ENCODE measurements around the gene GCLM.
A peak's percentile ranks its signal among the peaks of the same experiment; 100 is the strongest.
"Not testable (repeated sequence)": the region's sequence is repeated elsewhere in the genome, so short reads cannot be mapped to it uniquely, and the experiment has no call there.

GCLM gene, protein sequence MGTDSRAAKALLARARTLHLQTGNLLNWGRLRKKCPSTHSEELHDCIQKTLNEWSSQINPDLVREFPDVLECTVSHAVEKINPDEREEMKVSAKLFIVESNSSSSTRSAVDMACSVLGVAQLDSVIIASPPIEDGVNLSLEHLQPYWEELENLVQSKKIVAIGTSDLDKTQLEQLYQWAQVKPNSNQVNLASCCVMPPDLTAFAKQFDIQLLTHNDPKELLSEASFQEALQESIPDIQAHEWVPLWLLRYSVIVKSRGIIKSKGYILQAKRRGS

DNA sequence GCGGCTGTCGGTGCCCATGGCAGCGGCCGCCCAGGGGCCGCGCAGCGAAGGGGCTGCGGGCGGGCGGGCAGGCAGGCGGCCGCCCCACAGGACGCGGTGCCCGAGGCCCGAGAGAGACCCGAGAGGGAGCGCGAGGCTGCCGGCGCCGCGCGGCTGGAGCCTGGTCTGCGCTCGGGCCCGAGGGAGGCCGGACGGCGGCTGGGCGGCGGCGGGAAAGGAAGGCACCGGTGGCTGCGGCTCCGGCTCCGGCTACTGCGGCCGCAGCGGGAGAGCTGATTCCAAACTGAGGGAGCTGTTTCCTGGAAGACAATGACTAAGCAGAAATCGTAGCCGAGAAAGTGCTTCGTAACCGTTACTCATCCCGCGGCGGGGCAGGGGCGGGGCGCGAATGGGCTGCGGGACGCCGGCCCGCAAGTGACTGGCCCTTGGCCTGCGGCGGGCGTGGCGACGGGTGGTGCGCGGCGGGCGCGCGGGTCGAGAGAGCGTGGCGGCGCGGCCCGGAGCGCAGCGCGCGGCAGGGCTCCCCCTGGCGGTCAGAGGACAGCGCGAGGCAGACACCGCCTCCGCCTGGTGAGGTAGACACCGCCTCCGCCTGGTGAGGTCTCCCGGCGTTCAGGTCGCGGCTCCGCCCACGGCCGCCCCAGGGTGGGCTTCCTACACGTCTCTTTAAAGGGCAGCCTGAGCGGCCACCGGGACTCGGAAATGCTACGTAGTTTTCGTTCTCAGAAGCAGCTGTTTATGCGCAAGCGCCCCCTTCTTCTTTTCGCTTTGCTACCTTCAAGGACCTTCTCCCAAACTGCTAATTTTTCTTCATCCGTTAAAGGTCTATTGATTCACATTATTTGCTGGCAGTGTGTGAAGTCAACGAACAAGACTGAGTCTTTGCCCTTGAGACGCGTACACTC lies at the start of gene GCLM:
Gene GCLM, minus strand, starts transcription at position 285 of the 905 bp plus-strand sequence. Its CDS starts 267 bp downstream, at position 18.
- peak; percentile 92 for DNase-seq

DNA sequence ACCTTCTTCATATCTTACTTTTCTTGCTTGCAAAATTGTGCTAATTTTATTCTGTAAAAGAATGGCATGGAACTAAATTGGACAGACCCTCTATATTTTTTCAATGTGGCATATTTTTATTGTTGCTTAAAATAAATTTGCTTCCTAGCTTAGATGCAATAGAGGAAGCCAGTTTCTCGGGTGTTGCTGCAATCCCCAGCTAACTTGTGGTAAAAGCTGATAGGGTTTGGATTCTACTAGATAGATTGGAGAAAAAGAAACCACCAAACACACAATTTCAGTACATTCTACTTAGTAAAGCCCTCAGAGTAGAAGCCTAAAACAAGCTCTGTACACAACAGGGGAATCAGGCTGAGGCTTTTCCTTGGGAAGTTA lies 49.5 kb upstream of the GCLM start:
- DNase-seq, result no peak

DNA sequence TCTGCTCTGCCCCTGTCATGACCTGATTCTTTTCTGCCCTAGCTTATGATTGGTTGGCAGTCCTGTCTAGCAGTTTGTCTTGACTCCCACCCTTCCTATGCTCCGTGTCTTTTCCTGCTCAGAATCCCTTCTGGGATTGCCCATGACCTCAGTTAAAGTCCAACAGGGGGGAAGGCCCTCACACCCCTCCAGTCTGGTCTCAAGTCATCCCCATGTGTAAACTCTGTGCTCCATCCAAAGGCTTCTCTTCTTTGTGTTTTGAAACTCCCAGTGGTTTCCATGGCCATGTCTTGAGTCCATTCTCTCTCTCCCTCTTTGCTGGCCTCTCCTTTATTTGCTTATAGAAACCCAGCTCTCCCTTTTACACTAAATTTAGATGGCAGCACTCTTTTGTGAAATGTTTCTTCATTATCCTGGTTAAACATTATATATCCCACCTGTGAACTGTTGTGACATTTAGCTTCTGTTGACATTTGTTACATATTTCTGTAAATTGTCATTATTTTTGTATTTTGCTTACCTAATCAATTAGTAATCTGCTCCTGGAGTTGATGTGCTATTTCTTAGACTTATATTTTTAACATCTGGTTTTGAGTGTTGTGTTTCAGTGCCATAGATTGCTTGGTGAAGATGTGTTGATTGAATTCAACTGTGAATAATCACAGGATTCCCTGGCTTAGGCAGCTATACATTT lies 48.9 kb upstream of the GCLM start:
- DNase-seq, result no peak

DNA sequence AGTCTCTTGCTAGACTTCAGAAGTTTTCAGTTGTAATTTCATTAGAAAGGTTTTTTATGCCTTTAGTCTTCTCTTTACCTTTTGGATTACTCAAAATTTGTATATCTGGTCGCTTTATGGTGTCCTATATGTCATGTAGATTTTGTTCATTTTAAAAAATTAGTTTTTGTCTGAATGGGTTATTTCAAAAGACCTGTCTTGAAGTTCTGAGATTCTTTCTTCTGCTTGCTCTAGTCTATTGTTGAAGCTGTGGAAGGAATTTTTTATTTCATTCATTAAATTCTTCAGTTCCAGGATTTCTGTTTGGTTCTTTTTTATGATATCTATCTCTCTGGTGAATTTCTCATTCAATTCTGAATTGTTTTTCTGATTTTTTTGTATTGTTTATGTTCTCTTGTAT lies 46.5 kb upstream of the GCLM start:
- no peak for DNase-seq

DNA sequence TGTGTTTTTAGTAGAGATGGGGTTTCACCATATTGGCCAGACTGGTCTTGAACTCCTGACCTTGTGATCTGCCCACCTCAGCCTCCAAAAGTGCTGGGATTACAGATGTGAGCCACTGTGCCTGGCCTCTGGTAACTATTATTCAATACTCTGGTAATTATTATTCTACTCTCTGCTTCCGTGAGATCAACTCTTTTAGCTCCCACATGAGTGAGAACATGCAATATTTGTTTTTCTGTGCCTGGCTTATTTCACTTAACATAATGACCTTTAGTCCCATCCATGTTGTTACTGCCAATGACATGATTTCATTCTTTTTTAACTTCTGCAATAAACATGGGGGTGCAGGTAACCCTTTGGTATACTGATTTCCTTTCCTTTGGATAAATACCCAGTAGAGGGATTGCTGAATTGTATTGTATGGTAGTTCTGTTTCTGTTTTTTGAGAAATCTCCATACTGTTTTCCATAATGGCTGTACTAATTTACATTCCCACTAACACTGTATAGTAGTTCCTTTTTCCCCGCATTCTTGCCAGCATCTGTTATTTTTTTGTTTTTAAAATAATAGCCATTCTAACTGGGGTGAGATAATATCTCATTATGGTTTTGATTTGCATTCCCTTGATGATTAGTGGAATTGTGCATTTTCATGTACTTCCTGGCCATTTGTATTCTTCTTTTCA lies 37.9 kb upstream of the GCLM start:
- not testable (repeated sequence) for DNase-seq

DNA sequence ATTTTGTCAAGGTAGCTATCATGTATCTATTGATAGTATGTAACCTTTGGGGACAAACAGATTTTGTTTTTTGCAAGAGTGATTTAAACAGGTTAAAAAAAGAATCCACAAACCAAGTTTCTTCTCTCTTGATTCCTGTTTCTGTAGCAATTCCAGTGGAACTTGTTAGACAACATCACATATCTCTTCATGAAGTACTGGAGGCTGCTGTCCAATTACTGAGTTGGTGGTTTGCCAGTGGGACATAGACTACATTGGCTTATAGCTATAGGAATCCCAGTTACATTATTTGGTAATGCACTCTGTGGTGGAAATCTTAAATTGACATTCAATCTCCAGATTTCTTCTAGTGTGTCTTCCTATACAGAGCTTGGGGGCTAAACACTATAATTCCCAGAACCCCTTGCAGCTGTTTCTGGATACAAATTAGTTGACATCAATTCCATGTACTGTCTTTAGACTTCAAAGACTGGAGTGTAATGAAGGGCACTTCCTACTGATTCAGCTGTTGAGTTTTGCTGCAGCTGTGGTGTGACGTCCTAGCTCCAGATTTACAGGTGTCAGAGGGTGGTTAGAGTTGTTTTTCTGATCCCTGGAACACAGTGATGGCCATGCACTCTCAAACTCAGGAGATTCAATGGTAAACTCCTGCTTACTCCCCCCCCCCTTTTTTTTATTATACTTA lies 29.4 kb upstream of the GCLM start:
- no peak for DNase-seq

DNA sequence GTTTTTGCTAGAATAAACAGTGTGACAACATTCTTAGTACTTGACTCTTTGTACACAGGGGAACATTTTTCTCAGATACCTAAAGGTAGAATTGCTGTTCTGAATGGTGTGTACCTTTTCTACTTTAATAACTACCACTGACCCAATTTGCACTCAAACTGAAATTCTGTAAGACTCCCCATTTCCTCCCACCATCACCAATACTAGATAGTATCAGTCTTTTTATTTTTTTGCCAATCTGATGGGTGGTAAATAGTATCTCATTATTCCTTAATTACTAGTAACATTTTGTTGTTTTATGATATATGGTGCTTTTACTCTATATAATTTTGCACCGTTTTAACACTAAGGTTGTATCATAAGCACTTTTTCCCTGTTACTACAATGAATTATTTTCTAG lies 28.8 kb upstream of the GCLM start:
- no peak for DNase-seq

DNA sequence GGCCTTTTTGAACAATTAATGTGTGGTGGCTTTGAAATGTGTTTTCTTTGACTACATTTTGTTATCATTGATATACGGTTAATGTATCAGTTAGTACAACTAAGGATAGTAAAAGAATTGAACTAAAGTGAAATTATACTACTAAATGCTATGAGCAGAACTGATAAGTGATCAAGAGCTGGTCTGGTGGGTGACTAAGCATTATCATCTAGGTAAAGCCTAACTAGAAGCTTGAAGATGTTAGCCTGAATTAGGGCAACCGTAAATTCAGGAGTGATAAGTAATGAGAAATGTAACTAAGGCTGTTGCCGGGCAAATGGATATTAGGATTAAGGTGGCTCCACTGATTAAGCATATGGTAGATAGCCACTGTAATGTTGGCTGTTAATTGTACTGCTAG lies 16.0 kb upstream of the GCLM start:
- DNase-seq, result no peak

DNA sequence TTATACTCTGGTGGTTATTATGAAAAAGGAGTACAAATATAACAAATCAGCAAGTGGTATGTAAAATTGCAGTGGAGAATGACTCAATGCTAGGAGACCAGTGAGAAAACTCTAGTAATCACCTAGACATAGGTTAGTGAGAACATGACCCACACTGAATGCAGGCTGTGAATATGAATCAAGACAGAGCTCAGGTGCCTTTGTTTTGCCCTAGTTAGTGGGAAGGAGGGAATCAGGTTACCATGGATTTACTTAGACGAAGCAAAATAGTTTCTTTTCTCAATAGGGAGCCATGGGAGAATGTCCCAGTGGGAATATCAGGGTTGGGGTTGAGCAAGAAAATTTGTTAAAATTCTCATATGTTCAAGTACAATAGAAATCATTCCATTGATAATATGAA lies 10.6 kb upstream of the GCLM start:
- DNase-seq, result no peak

DNA sequence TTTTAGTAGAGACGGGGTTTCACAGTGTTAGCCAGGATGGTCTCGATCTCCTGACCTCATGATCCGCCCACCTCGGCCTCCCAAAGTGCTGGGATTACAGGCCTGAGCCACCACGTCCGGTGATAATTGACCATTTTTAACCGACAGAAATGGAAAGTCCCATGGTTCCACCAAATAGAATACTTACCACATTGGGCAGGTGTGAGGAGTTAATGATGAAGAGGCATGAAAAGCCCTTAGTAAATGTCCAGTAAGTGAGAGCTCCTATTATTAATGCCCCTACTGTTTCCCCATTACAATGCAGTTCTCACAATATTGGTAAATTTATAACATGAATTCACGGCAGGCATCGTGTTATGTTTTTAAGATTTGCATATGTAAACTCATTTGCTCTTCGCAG lies 8.1 kb upstream of the GCLM start:
- no peak for DNase-seq

DNA sequence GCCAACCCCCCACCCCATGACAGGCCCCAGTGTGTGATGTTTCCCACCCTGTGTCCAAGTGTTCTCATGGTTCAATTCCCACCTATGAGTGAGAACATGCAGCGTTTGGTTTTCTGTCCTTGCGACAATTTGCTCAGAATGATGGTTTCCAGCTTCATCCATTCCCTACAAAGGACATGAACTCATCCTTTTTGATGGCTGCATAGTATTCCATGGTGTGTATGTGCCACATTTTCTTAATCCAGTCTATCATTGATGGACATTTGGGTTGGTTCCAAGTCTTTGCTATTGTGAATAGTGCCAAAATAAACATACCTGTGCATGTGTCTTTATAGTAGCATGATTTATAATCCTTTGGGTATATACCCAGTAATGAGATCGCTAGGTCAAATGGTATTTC lies 1.6 kb upstream of the GCLM start:
- DNase-seq, result not testable (repeated sequence)

DNA sequence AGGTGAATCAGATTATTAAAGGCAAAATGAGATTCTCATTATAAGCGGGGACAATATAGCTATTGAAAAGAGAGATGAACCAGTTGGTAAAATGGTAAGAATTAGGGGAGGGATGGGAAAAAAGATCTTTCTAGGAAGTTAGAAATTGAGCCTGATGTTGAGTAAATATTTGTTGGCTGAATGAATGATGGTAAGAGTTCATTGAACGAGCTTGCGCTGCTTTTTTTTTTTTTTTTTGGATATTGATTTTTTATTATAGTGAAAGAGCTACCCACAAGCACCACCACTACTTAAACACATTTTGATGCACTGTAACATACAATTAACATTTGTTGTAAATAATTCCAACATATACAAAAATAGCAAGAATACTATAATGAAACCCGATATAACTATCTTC lies 1.1 kb upstream of the GCLM start:
- no peak for DNase-seq

DNA sequence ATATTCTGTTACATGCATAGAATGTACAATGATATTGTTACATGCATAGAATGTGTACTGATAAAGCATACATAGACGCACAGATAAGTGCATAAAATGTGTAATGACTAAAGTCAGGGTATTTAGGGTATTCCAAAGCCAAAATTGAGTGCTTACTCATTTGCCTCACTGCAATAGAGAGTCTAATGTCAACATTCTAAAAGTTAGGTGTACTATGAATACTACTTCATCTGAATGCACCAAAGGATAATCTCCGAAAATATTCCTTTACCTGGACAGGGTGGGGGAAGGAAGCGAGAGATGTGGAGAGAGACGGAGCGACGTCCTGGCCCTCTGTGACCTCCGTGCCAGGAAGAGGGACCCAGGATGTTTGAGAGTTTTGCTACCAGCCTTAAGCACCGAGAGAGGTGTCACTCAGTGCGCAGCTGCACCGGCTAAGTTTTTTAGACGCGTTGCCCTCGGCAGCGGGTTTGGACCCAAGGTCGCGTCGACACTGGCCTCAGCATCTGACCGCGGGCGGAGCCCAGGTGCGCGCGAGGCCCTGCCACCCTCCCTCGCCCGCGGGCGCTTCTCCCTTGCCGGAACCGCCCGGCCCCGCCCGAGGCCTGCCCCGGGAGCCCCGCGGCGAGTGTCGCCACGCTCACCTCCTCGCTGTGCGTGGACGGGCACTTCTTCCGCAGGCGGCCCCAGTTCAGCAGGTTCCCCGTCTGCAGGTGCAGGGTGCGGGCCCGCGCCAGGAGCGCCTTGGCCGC lies 660 bp downstream of the GCLM start:
- peak; percentile 55 for DNase-seq

DNA sequence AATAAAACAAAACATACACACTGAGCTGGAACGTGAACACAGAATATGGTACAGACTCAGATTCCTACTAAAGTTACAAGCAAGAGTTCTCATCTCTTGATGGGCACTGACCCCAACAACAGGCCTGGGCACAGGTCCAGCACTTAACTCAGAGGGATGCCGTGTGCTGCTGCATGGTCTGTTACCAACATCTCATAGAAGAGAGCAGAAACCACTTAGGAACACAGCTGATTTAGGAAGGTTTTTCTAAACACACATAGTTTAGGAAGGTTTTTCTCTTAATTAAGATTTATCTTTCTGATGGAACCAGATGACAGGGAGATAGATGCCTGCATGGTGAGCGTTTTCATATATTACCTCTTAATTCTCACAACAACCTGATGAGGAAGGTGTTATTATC lies 1.5 kb downstream of the GCLM start:
- no peak for DNase-seq

DNA sequence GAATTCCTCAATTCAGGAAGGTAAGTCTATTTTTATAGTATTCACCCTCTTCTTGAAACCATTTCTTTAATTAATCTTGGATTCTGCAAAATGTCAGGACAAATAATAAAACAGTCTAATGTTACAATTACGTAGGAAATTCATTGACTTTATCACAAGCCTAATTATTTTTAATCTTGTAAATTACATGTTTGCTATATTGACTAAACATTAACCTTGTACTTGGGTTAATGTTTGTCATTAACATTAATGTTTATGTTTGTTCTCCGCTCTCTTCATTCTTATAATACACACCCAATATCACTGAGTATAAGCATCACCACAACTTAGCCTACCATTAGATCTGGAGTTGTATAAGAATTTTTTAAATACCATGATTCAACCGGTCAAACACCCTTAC lies 2.8 kb downstream of the GCLM start:
- no peak for DNase-seq

DNA sequence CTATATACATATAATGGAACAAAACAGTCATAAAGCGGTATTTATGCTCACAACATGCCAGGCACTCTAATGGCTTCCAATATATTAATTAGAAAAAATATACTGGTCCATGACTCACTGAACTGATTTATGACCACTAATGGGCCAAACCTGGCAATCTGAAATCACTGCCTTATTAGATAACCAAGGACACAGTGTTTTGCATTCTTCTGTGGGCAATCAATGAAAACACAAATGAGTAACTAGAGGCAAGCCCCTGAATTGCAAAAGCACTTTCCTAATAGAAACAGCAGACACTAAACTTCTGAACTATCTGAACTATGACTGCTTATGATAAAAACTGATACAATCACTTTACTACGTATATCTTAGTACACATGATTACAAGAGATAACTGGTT lies 3.5 kb downstream of the GCLM start:
- no peak for DNase-seq

DNA sequence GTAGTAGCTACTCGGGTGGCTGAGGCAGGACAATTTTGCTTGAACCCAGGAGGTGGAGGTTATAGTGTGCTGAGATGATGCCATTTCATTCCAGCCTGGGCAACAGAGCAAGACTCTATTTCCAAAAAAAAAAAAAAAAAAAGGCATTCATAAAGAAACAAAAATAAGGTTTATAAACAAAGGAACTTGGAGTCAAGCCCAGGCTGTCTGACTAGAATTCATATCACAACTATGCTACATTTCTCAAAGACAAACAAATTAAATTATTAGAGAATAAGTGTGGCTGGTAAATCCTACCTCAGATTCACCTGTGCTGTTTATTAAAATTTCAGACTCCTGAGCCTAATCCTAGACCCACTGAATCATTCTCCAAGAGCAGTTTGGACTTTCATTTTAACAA lies 4.2 kb downstream of the GCLM start:
- no peak for DNase-seq

DNA sequence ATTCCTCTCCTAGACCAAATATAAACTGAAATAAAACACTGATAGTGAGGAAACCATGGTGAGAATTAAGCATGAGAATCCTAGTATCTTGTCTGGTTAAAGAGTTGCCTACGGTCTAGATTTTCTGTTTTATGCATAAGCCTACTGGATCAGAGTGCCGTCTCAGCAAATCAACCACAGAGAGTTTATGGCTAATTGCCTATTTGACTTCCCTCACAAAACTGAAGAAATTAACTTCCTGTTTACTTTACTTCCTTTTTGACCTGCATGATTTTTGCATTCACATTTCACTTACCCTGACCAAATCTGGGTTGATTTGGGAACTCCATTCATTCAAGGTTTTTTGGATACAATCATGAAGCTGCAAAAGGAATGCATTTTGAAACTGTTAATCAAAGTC lies 5.0 kb downstream of the GCLM start:
- no peak for DNase-seq

DNA sequence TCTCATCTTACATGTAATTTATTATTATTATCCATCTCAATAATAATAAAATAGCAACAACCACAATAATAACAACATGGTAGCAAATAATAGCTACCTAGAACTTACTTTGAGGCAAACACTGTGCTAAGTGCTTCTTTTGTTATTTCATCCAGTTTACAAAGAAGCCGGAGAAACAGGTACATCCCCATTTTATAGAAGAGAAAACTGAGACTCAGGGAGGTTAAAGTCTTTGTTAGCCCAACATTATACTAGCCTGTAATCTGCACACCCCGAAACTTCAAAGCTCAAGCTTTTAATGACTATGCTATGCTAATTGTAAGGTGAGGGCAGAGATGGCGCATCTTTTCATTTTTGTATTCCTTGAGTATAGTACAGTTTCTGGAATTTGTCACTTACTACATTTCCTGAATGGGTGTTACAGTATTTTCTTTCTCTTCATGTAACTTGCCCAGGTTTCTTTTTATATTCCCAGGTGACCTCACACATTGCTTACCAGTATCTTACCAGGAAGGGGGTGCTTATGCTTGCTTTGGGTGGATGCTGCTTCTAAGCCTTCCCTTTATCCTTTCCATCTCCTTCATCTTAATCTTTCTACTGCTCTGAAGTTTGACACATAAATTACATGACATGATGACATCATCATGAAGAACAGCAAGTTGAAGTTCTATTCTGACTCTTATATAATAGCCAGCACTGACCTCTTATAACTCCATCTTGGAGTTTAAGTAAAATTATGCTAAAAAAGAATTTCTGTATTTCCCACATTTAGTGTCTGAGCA lies 8.3 kb downstream of the GCLM start:
- DNase-seq, result no peak

DNA sequence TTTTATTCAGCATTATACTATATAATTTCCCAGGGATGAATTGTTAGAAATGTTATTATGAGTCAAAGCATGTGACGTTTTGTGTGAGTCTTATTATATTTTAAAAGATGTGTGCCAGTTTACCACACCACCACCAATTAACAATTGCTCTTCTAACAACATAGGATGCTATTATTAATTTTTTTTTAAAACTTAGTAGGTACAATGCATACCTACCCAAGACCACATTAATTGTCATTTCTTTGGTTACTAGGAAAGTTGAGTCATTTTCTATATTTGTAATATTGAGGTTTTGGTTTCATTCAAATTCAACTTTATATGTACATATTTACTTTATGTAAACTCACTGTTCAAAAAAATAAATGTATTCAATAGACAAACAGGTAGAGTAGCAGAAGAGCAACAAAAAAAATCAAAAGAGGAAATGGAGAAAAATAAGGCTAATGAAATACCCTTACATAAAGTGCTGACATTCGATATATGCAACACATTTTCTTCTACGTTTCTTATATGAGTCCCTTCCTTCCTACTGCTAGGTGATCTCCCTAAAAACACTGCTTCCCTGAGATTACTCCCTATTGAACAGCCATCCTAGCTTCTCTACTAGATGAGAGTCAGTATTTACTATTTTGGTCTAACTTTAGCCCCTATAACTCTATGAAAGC lies 9.6 kb downstream of the GCLM start:
- no peak for DNase-seq
